Suppressor macrophage (primary cell): ENCODE data around the gene SLC7A6OS.

ENCODE experiments used
- DNase-seq, 4 experiments: peaks; one replicate each; pipeline ENCODE4 v3.0.0-alpha.2; 2020 to 2022
- total RNA-seq, 17 experiments: gene quantifications; one replicate each; lab custom pipeline; 2026; ENCODE audit warnings: mixed read lengths in 6 of 17, inconsistent platforms in 3 of 17; lab: John Stamatoyannopoulos, UW

Gene SLC7A6OS
- total RNA-seq: 11.4 to 29.1 (median 20.3) reads per million in 17 experiments

- DNase-seq: peak; percentile 95 to 97 (median 96)
Observed at GRCh38 chr16:68310774-68311511, at the start of gene SLC7A6OS, which contains the start of gene PRMT7. SLC7A6OS (minus strand) TSS chr16:68310946; CDS start chr16:68310926, 20 bp downstream. PRMT7 (plus strand) TSS chr16:68311019; CDS start chr16:68315980, 4,961 bp downstream.

DNA sequence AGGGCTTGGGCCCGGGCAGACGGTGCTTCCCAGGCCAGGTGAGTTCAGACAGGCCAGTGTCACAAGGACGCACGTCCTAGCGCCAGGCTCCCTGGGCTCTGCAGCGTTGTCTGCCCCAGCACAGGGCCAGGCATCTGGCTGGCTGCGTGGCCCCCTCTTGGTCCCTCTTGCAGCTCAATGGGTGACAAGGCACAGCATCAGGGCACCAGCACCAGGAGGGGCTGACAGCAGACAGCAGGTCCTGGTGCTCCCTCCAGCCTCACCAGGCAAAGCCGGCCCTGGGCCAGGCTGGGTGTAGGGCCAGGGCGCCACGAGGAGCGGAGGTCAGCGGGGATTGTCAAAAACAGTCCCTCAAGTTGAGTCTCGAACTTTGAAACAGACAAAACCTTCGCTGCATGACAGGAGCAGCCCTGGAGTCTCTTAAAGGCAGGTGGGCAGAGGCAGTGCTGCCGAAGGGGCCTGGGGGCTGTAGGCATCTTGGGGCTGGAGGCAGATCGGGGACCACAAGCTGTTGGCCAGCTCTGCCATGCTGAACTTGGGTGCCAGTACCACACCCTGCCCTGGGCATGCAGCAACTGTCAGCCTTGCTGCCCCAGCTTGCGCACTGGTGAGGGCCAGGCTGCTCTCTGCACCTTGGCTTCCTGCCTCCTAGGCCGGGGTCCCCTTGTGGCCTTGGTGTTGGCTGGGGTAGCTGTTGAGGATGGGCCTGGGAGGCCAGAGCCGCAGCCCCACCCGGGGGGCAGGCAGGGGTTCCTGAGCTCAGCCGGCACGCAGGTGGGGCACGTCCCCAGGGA lies 48.8 kb upstream of the SLC7A6OS start:
- no peak for DNase-seq

DNA sequence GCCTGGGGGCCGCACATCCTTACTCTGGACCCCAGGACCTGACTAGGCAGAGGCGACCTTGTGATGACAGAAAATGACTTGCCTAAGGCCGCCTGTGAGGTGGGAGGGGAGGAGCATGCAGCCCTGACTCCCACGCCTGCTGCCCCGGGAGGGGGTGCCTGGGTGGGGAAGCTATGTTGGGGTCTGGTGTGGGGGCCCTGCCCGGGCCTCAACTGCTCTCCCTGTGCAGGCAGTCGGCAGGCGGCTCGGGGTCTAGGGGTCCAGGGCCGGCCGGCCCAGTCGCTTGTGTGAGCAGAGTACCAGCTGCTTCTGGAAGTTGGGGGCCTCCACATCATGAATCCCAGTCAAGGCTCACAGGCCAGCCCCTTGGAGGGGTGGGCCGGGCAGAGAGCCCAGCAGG lies 48.2 kb upstream of the SLC7A6OS start:
- no peak for DNase-seq

GRCh38 chr16:68357923-68358322 lies 47.2 kb upstream of the SLC7A6OS start:
- no peak for DNase-seq

DNA sequence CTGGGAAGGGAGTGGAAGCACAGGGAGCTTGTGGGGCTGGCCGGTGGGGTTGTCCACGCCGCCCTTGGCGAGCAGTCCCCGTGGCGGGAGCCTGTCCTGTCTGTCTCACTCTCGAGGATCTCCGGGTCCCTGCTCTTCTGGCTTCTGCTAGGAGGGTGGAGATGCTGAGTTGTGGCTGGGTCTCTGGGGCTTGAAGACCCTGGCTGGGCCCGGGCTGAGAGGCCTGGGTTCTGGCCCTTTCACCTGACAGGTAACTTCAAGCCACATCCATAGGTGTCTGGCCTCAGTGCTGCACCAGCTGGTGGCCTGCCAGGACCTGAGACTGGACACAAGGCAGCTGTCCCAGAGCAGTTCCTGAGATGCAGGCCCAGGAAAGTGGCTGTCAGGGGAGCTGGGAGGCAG lies 46.8 kb upstream of the SLC7A6OS start:
- DNase-seq: no peak

DNA sequence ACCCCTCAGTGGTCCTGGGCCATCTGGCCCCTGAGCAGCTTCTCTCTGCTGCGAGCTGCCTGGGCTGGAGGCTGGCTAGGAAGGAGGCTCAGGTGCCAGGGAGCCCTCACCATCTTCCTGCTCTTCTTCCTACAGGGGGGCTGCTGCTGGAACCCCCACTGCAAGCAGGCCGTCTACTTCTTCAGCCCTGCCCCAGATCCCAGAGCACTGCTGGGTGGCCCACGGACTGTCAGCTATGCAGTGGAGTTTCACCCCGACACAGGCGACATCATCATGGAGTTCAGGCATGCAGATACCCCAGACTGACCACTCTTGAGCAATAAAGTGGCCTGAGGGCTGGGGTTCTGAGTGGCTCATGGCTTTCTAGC lies 46.2 kb upstream of the SLC7A6OS start:
- no peak for DNase-seq

GRCh38 chr16:68356249-68356918 lies 45.6 kb upstream of the SLC7A6OS start:
- DNase-seq: peak; percentile 34 to 60 (median 50)

DNA sequence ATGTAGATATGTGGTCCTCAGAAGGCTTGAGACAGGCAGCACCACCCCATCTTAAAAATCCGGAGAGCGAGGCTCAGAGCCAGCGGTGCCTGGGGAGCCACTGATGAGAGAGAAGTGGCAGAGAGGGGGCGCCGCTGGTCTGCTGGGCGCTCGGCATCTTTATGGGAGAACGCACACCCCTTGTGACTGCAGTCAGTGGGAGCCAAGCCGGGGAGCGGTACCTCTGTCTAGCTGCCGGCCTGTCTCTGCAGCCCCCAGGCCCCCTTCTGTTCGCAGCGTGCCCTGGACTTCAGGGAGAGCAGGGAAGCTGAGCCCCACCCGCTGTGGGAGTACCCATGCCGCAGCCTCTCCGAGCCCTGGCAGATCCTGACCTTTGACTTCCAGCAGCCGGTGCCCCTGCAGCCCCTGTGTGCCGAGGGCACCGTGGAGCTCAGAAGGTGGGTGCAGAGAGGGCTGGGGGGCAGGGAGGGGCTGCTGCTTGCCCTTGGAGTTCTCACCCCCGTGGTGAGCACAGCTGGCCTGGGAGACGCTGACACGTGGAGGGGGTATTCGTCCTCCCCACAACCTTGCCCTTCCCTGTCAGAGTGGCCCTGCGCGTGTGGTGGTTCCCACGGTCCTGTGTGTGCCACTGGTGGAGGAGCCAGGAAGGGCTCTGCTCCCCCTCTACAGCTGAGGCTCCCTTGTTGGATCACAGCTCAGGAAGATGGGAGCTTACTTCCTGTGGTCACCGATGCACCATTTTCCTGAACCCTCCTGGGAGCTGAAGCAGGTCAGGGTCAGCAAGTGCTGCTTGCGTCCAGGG lies 44.9 kb upstream of the SLC7A6OS start:
- DNase-seq: no peak

DNA sequence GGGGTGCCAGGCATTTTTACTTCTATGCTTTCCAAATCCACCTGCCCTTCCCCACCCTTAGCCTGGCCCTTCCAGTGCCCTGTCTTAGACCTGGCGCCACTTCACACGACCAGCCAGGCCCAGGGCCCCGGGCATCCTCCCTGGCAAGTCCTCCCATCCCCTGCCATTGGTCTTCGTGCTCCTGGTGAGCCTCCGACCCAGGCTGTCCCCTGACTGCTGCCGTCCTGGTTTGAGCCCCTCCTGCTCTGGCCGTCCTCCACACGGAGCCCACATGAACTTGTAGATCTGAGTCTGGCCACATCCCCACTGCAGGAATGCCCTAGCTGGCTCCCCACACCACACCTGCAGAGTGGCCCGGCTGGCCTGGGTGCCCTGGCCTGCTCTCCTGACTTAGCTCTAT lies 44.1 kb upstream of the SLC7A6OS start:
- DNase-seq: no peak

GRCh38 chr16:68353366-68353765 lies 42.6 kb upstream of the SLC7A6OS start:
- DNase-seq: no peak

GRCh38 chr16:68351991-68352431 lies 41.3 kb upstream of the SLC7A6OS start:
- no peak for DNase-seq

DNA sequence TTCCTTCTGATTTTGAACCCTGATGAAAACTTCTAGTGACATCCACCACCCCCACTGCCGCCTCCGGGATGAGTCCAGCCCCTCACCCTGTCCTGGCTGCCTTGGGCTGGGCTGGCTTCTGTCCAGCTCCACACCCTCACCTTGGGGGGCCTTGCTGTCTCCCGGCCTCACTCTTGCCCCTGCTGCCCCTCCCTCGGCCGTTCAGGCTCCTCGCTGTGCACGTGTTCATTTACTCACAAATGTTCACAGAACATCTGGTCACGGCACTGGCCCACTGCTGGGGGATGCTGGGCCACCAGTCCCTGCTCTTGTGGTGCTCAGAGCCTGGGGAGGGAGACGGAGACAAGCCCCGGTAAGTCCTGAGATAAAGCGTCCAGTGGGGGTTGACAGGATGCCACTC lies 40.7 kb upstream of the SLC7A6OS start:
- DNase-seq: no peak

DNA sequence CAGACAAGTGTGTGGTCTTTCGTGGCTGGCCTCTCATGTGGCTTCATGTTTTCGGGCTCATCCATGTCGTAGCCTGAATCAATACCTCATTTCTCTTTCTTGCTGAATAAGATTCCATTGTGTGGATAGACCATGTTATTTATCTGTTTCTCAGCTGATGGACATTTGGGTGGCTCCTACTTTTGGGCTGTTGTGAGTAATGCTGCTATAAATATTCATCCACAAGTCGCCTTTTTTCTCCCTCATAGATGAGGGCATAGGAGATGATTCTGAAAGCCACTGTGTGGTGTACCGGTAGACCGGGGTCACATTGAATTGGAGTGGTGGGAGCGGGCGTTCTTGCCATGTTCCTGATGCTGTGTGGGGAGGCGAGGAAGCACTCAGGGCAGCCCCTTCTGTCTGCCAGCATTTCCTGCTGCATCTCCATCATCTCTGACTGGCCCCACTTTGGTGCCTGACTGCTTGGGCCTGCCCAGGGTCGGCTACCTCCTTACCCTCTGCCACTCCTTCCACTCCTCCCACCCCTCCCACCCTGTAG lies 40.1 kb upstream of the SLC7A6OS start:
- DNase-seq: no peak

- no peak for DNase-seq
Observed at GRCh38 chr16:68349838-68350410, 39.2 kb upstream of the SLC7A6OS start.

GRCh38 chr16:68348639-68349445 lies 38.1 kb upstream of the SLC7A6OS start:
- no peak for DNase-seq

DNA sequence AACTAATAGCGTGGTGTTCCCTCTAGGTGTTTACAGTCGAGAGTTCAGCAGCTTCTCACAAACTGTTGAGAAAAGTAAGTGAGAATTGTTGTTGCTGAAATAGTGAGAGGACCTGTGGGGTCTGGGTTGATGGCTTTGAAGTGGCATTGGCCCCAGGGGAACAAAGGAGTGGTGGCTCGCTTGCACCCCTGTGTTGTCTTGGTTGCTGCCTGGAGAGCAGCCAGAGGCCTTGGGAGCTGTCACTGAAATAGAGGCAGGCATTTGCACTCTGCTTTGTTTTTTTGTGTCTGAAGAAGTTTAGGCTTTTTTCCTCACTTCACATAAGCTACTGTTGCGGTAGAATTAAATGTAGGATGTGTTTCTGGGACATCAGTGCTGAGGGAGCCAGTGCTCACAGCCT lies 36.9 kb upstream of the SLC7A6OS start:
- no peak for DNase-seq

GRCh38 chr16:68346892-68347480 lies 36.2 kb upstream of the SLC7A6OS start:
- no peak for DNase-seq

GRCh38 chr16:68345958-68346635 lies 35.4 kb upstream of the SLC7A6OS start:
- no peak for DNase-seq

- no peak for DNase-seq
Observed at GRCh38 chr16:68345351-68345810, 34.6 kb upstream of the SLC7A6OS start.

DNA sequence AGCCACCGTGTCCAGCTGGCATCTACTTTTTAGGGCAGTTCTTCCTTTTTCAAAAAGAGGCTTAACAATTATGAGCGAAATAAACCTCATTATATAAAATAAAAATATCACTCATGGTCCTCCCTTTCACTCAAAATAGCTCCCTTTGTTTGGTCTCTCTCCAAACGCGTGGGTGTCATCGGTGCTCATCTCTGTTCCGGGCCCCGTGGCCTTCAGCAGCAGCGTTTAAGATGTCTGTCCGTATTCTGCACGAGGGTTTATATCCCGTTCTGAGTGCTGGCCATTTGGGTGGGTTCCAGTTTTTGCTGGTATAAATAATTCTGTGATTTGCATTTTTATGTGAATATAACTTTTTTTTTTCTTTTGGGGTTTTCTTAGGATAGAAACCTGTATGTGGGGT lies 33.5 kb upstream of the SLC7A6OS start:
- no peak for DNase-seq
